Stimulated activated naive CD4-positive, alpha-beta T cell treated with Interleukin-2 at 50 U/mL for 16 hours (primary cell): ENCODE data around the gene NR2C2.
"Not testable (repeated sequence)": the region's sequence is repeated elsewhere in the genome, so short reads cannot be mapped to it uniquely, and the experiment has no call there.

ENCODE experiments used
- DNase-seq: peaks from one replicate; lab custom pipeline; 2025; lab: John Stamatoyannopoulos, UW

Gene NR2C2

GRCh38 chr3:14959359-14959943, 12.1 kb downstream of the NR2C2 start:
- DNase-seq = no peak

- no peak for DNase-seq
Measured at GRCh38 chr3:14962762-14963161, 15.4 kb downstream of the NR2C2 start.

GRCh38 chr3:14967285-14967684, 19.9 kb downstream of the NR2C2 start:
- DNase-seq = no peak

GRCh38 chr3:14969671-14970070, 22.3 kb downstream of the NR2C2 start:
- DNase-seq = no peak

GRCh38 chr3:14976317-14976716, 28.9 kb downstream of the NR2C2 start:
- no peak for DNase-seq

GRCh38 chr3:14980689-14981088, 33.3 kb downstream of the NR2C2 start:
- DNase-seq = no peak

- no peak for DNase-seq
Measured at GRCh38 chr3:14984581-14985113, 37.3 kb downstream of the NR2C2 start.

GRCh38 chr3:14988988-14989394, 41.6 kb downstream of the NR2C2 start:
- DNase-seq = no peak

GRCh38 chr3:14989943-14990779, 42.8 kb downstream of the NR2C2 start:
- no peak for DNase-seq

GRCh38 chr3:14990780-14991148, 43.4 kb downstream of the NR2C2 start:
- DNase-seq = no peak

- DNase-seq = no peak
Measured at GRCh38 chr3:14991151-14991742, 43.9 kb downstream of the NR2C2 start.

- DNase-seq = no peak
Measured at GRCh38 chr3:14991818-14992612, 44.6 kb downstream of the NR2C2 start.

GRCh38 chr3:14997941-14998340, 50.6 kb downstream of the NR2C2 start:
- DNase-seq = no peak

GRCh38 chr3:14999182-14999581, 51.8 kb downstream of the NR2C2 start:
- not testable (repeated sequence) for DNase-seq

- no peak for DNase-seq
Measured at GRCh38 chr3:15007681-15008141, 60.3 kb downstream of the NR2C2 start.

- no peak for DNase-seq
Measured at GRCh38 chr3:15009167-15009566, 61.8 kb downstream of the NR2C2 start.

GRCh38 chr3:15010664-15011063, 63.3 kb downstream of the NR2C2 start:
- no peak for DNase-seq

GRCh38 chr3:15011174-15011573, 63.8 kb downstream of the NR2C2 start:
- DNase-seq = no peak

- DNase-seq = no peak
Measured at GRCh38 chr3:15014606-15015328, 67.4 kb downstream of the NR2C2 start.

GRCh38 chr3:15015456-15015855, 68.1 kb downstream of the NR2C2 start:
- no peak for DNase-seq

- no peak for DNase-seq
Measured at GRCh38 chr3:15017191-15017590, 69.8 kb downstream of the NR2C2 start.
